ENCODE results near the gene CRISPLD2. TPM values are rescaled to one million over a fixed set of nuclear protein-coding genes. Genes with fewer than 3 reads are reported as not detected.

Gene CRISPLD2
- total RNA-seq, 1 experiment from 2014 or later: 9.4 TPM

- TF ChIP-seq ZBTB43 (CRISPR knock-in tag; IDR thresholded peaks at IDR 0.05) (no peak), CREB1 (CRISPR knock-in tag; IDR thresholded peaks at IDR 0.05) (no peak), GRHL2 (CRISPR knock-in tag; IDR thresholded peaks at IDR 0.05; ENCODE audit: insufficient replicate concordance, severe bottlenecking) (no peak), ZBTB21 (CRISPR knock-in tag; IDR thresholded peaks at IDR 0.05; ENCODE audit: borderline replicate concordance) (no peak)
Measured at GRCh38 chr16:84804326-84804725, 15.5 kb upstream of the CRISPLD2 start (continued).

- peaks cover 5% of the 10 kb centered on the region; the same call in 1 of the 2 replicates for H3K4me1 Mint-ChIP-seq
- H3K4me3 Mint-ChIP-seq: no peak overlapping the region
- ChIA-PET CTCF (no interaction called here), POLR2A (interaction anchor here (0.6 kb wide), 1 partner anchor 58 kb away, joined by 3 read pairs; no protein-coding TSS in a partner anchor)
- peaks cover 4% of the 10 kb centered on the region for H3K27me3 Mint-ChIP-seq (ENCODE audit: low read depth)
- peaks cover 4% of the 10 kb centered on the region for H3K9me3 Mint-ChIP-seq
- H3K27ac Mint-ChIP-seq: no peak overlapping the region
- H3K36me3 Mint-ChIP-seq: no peaks in the 10 kb centered on the region
- DNase-seq (ENCODE audit: low spot score) (no peak), ATAC-seq (no peak)
- TF ChIP-seq E2F4 (CRISPR knock-in tag; IDR thresholded peaks at IDR 0.05; ENCODE audit: borderline replicate concordance, low read depth) (no peak), CTCF (IDR thresholded peaks at IDR 0.05) (no peak), ZNF121 (CRISPR knock-in tag; IDR thresholded peaks at IDR 0.05) (no peak), TEAD4 (CRISPR knock-in tag; IDR thresholded peaks at IDR 0.05) (no peak), CBFB (CRISPR knock-in tag; IDR thresholded peaks at IDR 0.05; ENCODE audit: low read depth) (no peak), ZNF138 (CRISPR knock-in tag; conservative IDR thresholded peaks at IDR 0.05) (no peak), ERG (CRISPR knock-in tag; IDR thresholded peaks at IDR 0.05) (no peak), SMAD3 (CRISPR knock-in tag; IDR thresholded peaks at IDR 0.05; ENCODE audit: borderline replicate concordance) (no peak)
Measured at GRCh38 chr16:84806256-84806889, 13.4 kb upstream of the CRISPLD2 start.

- POLR2A ChIA-PET: interaction anchor here (1.1 kb wide), 1 partner anchor 12 kb away, joined by 3 read pairs; no protein-coding TSS in a partner anchor
- ATAC-seq: no peak
- TF ChIP-seq ZBTB21 (CRISPR knock-in tag; IDR thresholded peaks at IDR 0.05; ENCODE audit: borderline replicate concordance): no peak
- TF ChIP-seq IRF2 (CRISPR knock-in tag; IDR thresholded peaks at IDR 0.05; ENCODE audit: borderline replicate concordance, low read depth): no peak
- TF ChIP-seq ZNF532 (CRISPR knock-in tag; IDR thresholded peaks at IDR 0.05; ENCODE audit: borderline replicate concordance): no peak
- TF ChIP-seq GABPB1 (CRISPR knock-in tag; IDR thresholded peaks at IDR 0.05): no peak
- TF ChIP-seq PRDM15 (CRISPR knock-in tag; IDR thresholded peaks at IDR 0.05): no peak
- TF ChIP-seq, protein P1, sequence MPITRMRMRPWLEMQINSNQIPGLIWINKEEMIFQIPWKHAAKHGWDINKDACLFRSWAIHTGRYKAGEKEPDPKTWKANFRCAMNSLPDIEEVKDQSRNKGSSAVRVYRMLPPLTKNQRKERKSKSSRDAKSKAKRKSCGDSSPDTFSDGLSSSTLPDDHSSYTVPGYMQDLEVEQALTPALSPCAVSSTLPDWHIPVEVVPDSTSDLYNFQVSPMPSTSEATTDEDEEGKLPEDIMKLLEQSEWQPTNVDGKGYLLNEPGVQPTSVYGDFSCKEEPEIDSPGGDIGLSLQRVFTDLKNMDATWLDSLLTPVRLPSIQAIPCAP (CRISPR knock-in tag; IDR thresholded peaks at IDR 0.05): no peak
Measured at GRCh38 chr16:84806890-84807258, 12.9 kb upstream of the CRISPLD2 start.

More at GRCh38 chr16:84806890-84807258, 12.9 kb upstream of the CRISPLD2 start:
- Mint-ChIP-seq H3K27ac (no peak overlapping the region; the same call in 1 of the 2 replicates), H3K4me3 (no peak overlapping the region), H3K4me1 (peaks cover 5% of the 10 kb centered on the region; the same call in 1 of the 2 replicates), H3K9me3 (peaks cover 7% of the 10 kb centered on the region), H3K27me3 (ENCODE audit: low read depth) (peaks cover 4% of the 10 kb centered on the region), H3K36me3 (no peaks in the 10 kb centered on the region)
- CTCF ChIA-PET: no interaction called here
- DNase-seq (ENCODE audit: low spot score): no peak

Measured in WTC11 (cell line).